Measurements from ENCODE around the gene KXD1. TPM values are rescaled to one million over a fixed set of nuclear protein-coding genes. Genes with fewer than 3 reads are reported as not detected.

The KXD1 gene
- total RNA-seq, 1 experiment from 2014 or later = 138 TPM

- Histone ChIP-seq H2AK5ac (ENCODE audit: insufficient read length, low read length) (no peak overlapping the region), H2BK120ac (ENCODE audit: low read depth, low read length, poor library complexity, severe bottlenecking) (no peak overlapping the region), H3K14ac (ENCODE audit: insufficient read depth, low read length) (no peak overlapping the region), H4K5ac (ENCODE audit: insufficient read length, low read depth, low read length) (no peak overlapping the region), H2BK20ac (ENCODE audit: low read depth, low read length, poor library complexity, severe bottlenecking) (no peak overlapping the region), H4K91ac (ENCODE audit: insufficient read length, low read depth, low read length) (no peak overlapping the region), H3K56ac (ENCODE audit: insufficient read length, low read depth, low read length) (no peak overlapping the region), H2BK5ac (ENCODE audit: insufficient read length, low read length) (no peak overlapping the region), H3K27me3 (ENCODE audit: insufficient read depth, low read length) (no peaks in the 10 kb centered on the region), H3K4ac (ENCODE audit: low read depth, low read length) (no peak overlapping the region), H2BK15ac (ENCODE audit: low read depth, low read length) (no peak overlapping the region), H3K4me2 (ENCODE audit: insufficient read depth, insufficient read length, low read length) (no peak overlapping the region), H3K23ac (ENCODE audit: insufficient read length, low read depth, low read length) (no peak overlapping the region), H2AFZ (ENCODE audit: low read length) (no peak overlapping the region), H3K79me2 (ENCODE audit: insufficient read depth, low read length) (peaks cover 14% of the 10 kb centered on the region), H3K27ac (ENCODE audit: insufficient read length, low read depth, low read length) (no peak overlapping the region), H4K8ac (replicated peaks; ENCODE audit: insufficient read length, low read depth, low read length) (no peak overlapping the region), H3K4me1 (ENCODE audit: insufficient read depth, low read length) (peaks cover 3% of the 10 kb centered on the region; the same call in 1 of the 2 replicates), H3K9ac (ENCODE audit: extremely low read depth, insufficient read length, low read length) (no peak overlapping the region), H2BK12ac (ENCODE audit: insufficient read length, low read depth, low read length) (no peak overlapping the region), H3K9me3 (ENCODE audit: control insufficient read depth, low read depth, low read length) (no peaks in the 10 kb centered on the region), H3K23me2 (ENCODE audit: insufficient read length, low read depth, low read length, poor library complexity, severe bottlenecking) (peaks cover 12% of the 10 kb centered on the region), H3K79me1 (ENCODE audit: insufficient read depth, low read depth, low read length, poor library complexity, severe bottlenecking) (peaks cover 4% of the 10 kb centered on the region), H3K18ac (ENCODE audit: insufficient read length, low read depth, low read length) (no peak overlapping the region), H3T11ph (ENCODE audit: low read length) (no peak overlapping the region), H4K20me1 (ENCODE audit: control insufficient read depth, insufficient read depth, insufficient read length) (no peaks in the 10 kb centered on the region)
- Mint-ChIP-seq H3K27ac (no peak overlapping the region; a peak in 1 of 7 replicates), H3K4me3 (no peak overlapping the region), H3K9me3 (no peaks in the 10 kb centered on the region), H3K4me1 (peaks cover 27 to 31% of the 10 kb centered on the region in 2 experiments), H3K27me3 (ENCODE audit: low read depth) (no peaks in the 10 kb centered on the region), H3K36me3 (ENCODE audit: insufficient read depth in 1 of 3, low read depth in 3 of 3) (no peaks in the 10 kb centered on the region)
- DNase-seq = no peak
- WGBS (ENCODE audit: extremely low coverage, insufficient read length, low lambda C conversion rate) = no CpG with 5 or more reads among the region's 4 CpGs
- TF ChIP-seq, protein P1, sequence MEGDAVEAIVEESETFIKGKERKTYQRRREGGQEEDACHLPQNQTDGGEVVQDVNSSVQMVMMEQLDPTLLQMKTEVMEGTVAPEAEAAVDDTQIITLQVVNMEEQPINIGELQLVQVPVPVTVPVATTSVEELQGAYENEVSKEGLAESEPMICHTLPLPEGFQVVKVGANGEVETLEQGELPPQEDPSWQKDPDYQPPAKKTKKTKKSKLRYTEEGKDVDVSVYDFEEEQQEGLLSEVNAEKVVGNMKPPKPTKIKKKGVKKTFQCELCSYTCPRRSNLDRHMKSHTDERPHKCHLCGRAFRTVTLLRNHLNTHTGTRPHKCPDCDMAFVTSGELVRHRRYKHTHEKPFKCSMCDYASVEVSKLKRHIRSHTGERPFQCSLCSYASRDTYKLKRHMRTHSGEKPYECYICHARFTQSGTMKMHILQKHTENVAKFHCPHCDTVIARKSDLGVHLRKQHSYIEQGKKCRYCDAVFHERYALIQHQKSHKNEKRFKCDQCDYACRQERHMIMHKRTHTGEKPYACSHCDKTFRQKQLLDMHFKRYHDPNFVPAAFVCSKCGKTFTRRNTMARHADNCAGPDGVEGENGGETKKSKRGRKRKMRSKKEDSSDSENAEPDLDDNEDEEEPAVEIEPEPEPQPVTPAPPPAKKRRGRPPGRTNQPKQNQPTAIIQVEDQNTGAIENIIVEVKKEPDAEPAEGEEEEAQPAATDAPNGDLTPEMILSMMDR (conservative IDR thresholded peaks at IDR 0.05) = no peak
These were observed 40.1 kb upstream of the KXD1 start for GRCh38 chr19:18517606-18518005.
